ENCODE measurements around the gene SRRM2.

SRRM2 gene

DNA sequence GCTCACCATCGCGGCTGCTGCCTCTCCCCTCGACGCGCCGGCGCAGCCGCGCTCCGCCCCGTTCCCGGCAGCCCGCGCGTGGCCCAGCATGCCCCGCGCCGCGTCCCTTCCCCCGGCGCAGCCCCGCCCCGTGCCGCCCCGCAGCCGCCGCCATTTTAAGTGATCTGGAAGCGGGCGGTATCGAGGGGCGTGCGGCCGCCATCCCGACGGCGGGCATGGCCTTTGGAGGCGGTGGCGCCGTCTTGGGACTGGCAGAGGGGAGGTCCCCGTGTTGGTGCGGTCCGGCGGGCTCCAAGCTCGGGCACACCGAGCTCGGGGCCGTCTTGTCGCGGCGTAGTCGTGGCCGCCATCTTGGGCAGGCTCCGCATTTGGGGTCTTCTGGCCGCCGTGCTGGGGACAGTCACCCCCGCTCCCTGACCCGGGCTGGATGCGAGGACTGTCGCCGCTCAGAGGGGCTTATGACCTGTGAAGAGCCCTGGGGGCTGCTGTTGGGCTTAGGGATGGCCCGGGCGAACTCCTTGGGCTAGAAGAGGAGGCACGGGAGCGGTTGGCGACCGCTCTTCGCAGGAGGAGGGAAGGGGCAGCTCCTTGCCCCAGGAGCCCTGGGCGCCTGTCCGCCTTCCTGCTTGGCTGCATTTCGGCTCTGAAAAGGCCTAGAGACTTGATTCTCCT lies 24.9 kb downstream of the SRRM2 start, which contains the start of gene ELOB:
Gene ELOB (minus strand): TSS at position 50 of the 672 bp plus-strand sequence. CDS start 41 bp downstream, at position 9.
- peak; percentile 94 for ATAC-seq
- DNase-seq: peak; percentile 93

DNA sequence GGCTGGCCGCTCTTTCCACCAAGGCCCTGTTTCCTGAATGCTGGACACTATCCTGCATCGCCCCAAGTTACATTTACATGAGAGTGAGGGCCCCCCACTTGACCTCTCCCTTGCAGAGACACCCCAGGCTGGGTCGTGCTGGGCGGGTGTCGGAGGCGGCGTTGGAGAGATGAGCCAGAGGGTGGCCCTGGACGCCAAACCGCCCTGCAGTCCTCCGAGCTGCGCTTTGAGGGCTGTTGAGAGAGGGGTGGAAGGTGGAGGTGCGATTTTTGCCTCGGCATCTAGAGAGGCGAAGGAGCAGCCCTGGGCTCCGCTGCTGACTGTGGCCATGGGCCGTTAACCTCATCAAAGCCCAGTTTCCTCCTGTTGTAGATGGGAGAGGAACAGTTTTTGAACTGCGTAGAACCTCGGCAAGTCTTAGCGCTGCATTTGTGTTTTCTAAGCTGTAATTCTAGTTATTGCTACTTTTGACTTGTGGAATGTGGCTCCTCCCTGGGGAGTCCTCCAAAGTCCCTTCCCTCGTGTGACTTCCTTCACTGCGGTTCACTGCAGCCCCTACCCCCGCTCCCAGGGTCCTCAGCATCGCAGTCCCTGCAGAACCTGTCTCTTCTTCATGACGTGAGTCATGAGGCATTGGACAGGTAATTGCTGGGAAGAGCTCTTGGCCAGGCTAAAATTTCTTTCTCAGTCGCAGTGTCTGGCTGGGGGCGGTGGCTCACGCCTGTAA lies 25.6 kb downstream of the SRRM2 start:
- DNase-seq: peak; percentile 44
- ATAC-seq: peak; percentile 10

DNA sequence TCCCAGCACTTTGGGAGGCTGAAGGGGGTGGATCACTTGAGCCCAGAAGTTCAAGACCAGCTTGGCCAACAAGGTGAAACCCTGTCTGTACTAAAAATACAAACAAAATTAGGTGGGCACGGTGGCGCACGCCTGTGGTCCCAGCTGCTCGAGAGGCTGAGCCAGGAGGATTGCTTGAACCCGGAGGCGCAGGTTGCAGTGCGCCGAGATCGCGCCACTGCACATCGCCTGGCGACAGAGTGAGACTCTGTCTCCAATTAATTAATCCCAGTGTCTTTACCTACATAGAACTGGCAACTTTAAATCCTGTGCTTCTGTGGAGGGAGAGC lies 26.2 kb downstream of the SRRM2 start:
- DNase-seq (no peak), ATAC-seq (no peak)

DNA sequence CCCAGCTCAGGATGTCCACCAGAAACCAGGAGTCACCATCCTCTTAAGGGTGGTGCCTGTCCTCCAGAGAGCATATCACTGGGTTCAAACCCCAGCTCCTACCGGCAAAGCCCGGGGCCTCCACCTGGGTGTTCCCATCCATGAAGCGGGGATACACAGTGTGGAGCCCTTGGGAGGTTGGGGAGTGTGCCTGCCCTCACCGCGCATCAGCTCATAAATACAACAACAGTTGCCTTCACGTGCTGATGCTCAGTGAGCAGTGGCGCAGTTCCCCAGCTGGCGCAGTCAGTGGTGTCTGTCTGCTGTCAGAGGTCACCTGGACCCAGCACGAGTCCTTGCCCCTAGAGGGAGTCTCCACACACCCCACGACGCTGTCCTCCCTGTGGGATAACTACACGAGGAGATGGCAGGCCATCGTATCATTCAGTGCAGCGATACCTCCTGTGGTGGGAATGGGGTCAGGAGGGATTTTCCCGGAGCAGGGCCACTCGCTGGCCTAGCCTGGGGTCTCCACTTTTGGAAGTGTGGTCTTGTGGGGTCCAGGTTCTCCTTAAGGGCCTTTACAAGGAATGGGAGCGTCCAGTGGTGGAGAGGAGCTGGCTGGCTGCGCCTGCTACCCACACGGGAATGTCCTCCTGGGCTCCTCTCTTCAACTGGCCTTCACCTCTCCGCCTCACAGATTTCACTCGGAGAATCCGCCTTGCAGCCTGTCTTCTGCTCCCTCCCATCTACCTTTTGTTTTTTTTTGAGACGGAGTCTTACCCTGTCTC lies 26.9 kb downstream of the SRRM2 start:
- no peak for DNase-seq
- no peak for ATAC-seq

DNA sequence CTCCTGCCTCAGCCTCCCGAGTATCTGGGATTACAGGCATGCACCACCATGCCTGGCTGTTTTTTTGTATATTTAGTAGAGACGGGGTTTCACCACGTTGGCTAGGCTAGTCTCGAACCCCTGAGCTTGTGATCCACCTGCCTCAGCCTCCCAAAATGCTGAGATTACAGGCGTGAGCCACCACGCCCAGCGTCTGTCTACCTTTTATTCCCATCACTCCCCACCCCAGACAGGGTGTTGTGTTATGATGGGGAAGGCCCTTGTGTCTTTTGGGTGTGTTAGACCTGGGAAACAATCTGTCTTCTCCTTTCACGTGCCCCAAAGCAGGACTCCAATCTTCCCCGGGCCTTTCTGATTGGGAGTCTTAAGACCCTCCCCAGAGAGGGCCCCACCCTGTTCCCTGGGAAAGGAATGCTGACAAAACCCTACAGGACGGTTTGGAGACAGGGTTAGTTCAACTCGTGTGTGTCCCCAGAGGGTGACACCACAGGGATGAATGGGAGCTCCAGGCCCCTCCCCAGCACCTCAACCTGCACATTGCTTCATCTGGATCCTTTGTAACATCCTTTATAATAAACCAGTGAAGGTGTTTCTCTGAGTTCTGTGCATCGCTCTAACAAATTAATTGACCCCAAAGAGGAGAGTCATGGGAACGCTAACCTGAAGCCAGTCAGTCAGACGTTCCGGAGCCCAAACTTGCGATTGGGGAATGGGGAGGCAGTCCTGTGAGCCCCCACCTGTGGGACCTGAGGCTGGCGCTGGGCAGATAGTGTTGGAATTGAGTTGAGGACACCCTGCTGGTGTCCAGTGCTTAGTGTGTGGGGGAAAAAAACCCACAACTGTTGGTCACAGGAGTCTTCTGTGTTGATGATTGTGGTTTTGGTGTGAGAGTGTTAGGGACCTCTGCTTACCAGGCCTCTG lies 27.8 kb downstream of the SRRM2 start:
- DNase-seq (no peak), ATAC-seq (no peak)

DNA sequence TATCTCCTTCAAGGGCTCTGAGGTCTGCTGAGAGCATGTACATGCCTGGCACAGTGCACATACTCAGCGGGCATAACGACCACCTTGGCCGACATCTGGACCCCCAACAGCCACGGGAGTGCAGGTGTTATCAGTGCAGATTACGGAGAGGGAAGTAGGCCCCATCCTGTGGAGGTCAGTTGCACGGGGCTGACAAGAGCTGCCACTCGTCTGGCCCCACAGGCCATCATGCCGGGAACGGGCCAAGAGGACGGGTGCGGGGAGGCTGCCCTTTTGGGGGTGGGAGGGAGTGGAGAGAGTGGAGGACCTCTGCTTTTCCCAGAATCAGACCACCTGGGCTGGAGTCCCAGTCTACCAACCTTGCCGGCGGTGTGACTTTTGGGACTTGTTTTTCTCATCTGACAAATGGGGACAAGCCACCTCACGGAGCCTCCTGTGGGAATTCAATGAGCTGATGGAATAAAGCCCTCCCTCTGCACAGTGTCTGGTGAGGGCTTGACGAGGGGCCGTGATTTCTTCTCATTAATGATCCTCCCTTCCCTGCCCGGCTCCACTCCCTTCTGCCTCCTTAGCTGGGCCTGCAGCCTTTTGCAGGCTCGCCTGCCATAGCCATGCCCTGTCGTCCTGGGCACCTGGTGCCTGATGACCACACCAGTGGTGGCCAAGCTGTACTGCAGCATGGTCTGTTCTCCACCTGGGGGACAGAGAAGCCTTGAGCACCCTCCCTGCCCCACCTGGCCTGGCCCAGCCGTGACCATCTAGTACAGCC lies 30.3 kb downstream of the SRRM2 start:
- DNase-seq (no peak), ATAC-seq (no peak)

DNA sequence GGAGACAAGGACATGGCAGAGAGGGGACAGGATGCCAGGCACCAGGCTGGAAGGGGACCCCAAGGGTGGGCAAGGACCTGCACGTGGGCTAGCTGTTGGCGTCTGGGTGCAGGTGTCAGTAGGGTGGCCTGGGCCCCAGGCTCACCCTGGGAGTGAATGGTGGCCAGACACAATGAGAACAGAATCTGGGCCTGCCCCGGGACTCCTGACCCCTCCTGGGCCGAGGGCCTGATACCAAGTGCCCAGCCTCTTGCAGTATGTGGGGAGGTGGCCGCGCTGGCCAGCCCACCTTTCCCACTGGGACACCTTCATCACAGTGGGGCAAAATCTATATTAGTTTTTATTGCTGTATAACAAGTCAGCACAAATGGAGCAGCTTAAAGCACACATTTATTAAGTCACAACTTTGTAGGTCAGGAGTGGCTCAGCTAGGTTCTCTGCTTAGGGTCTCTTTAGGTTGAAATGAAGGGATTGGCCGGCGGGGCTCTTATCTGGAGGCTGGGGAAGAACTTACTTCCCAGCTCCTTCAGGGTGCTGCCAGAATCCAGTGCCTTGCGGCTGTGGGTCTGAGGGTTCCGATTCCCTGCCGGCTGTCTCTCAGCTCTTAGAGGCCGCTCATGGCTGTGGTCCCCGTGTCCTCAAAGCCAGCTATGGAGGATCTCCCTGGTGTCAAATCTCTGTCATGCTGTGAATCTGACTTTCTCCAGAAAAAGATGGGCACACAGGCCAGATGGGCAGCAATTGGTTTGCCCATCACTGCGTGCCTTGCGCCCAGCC lies 31.3 kb downstream of the SRRM2 start:
- no peak for ATAC-seq
- no peak for DNase-seq

DNA sequence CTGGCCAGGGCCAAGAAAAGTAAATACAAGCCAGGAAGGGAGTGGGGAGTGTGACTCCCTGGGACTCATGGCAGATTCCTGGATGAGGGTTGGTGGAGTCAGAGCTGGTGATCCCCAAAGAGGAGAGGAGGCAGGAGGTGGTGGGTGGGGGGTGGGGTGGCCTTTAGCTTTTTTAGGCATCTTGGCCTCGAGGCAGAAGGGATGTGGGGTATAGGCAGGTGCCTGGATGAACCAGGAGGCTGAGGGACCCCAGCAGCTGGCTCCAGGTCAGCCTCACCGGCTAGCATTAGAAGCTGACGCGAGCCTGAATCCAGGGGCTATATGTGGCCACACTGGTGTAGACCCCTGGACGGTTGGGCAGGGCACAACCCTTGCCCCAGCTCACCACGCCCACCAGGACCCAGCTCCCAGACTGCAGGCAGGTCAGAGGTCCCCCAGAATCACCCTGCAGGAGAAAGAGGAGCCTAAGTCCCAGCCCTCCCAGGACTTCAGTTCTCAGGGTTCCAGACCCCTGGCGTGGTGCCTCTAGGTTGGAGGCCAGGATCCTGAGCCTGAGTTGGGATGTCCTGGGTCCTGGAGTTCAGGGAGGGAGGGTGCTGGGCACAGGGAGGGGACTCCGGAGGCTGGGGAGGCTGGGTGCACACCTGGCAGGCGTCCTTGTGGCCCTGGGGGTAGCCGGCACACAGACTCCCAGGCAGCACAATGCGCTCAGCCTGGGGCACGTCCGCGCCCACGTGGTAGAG lies 32.1 kb downstream of the SRRM2 start:
- ATAC-seq (no peak), DNase-seq (no peak)

DNA sequence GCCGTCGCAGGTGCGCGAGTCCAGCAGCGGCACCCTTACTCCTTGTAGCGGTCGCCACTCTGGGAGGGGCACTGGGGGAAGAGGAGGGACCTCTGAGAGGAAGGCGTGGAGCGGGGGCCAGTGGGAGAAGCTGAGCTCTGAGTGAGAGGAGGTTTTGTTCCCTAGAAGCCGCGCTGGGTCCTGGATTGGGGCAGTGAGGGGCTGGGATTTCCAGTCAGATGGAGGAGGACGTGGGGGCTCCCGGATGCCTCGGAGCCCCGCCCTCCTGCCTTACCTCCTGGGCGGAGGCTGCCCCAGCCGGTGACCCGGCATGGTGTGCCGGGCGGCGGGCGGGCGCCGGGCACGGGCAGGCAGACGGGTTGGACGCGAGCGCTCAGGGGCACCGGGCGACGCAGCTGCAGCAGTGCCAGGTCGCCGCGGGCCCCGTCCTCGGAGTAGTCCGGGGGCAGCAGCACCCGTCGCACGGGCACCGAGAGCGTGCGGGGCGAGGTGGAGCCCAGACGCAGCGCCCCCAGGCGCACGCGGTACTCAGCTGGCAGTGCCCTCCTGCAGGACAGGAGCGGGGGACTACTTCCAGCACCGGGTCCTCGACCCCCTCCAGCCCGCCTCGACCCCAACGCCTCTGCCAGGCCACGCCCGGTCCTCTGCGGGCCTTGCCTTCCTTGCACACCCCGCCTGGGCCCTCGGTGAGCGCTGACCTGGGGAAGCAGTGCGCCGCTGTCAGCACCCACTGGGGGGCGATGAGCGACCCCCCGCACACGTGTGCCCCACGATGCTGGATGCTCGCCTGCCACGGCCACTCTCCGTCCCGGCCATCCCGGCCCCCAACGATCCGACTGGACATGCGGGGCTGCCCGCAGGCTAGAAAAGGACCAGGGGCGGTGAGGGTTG lies 32.9 kb downstream of the SRRM2 start:
- DNase-seq: peak; percentile 58
- peak; percentile 76 for ATAC-seq

DNA sequence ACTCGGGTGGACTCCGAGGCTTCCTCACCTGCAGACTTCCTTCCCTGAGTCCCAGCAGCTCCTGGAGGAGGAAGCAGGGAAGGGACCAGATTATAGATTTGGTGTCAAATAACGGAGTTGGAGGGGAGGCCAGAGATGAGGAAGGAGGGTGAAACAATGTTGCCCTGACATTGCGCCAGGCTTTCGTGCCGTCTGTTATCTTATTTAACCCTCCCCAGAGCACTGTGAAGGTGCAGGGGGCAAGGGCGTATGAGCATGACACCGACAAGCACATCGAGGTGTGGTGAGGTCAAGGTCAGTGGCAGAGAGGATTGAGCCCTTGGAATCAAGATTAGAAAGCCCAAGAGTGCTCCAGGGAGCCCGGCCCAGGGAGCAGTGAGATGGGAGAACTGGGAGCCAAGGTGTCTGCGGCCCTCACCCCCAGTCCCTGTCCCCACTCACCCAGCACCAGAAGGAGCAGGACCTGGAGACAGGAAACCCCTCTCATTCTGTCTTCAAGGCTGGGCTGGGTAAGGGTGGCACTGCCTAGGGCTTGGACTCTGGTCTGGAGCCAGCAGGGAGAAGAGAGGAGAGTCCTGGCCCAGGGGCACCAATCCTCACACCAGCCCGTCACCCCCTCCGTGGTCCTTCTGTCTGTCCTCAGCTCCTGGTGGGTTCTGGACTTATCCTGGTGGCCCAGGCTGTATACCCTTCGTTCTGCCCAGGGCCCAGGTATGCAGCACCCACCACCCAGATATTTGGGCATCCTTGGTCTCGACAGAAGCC lies 33.8 kb downstream of the SRRM2 start:
- DNase-seq (no peak), ATAC-seq (no peak)

DNA sequence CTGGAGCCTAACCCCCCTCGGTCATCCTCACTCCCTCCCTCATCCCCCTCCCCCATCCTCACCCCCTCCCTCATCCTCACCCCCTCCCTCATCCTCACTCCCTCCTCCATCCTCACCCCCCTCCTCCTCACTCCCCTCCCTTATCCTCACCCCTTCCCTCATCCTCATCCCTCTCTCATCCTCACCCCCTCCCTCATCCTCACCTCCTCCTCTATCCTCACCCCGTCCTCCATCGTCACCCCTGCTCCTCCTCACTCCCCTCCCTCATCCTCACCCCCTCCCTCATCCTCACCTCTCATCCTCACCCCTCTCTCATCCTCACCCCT lies 34.4 kb downstream of the SRRM2 start:
- no peak for ATAC-seq
- no peak for DNase-seq

DNA sequence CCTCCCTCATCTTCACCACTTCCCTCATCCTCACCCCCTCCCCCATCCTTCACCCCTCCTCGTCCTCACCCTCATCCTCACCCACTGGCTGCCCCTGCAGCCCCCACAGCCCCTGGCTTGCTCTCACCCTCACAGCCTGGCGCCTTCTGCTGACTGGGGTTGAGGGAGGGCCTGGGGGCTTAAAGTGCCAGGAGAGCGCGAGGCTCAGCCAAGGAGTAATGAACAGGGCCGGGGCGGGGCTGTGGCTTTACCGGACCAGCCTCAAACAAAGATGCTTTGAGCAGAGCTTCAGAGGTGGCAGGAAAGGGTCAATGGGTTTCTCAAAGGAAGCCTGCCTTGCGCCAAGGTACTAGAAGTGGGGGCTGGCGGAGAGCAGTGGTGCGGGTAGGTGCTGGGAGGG lies 35.0 kb downstream of the SRRM2 start, which contains the start of gene PRSS33:
Gene PRSS33 (minus strand): TSS at position 155 of the 400 bp plus-strand sequence. CDS start 1,013 bp downstream, outside the sequence.
- DNase-seq (no peak), ATAC-seq (no peak)

DNA sequence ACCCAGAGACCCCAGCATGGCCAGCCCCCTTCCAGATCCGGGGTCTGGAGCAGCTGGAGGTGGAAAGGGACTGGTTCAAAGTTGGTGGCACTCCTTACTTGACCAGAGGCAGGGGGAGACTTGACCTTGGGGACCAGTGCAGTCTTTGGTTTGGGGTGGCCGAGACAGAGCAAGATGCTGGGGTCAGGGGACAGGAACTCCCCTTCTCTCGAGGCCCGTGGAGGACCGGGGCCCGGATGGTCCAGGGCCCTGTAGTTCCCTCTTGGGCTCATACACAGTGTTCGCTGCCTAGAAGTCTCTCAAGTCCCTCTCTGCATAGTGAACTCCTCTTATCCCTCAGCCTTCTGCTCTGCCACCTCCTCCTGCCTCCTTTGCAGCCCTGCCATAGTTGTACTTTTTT lies 35.5 kb downstream of the SRRM2 start:
- no peak for DNase-seq
- ATAC-seq: no peak

DNA sequence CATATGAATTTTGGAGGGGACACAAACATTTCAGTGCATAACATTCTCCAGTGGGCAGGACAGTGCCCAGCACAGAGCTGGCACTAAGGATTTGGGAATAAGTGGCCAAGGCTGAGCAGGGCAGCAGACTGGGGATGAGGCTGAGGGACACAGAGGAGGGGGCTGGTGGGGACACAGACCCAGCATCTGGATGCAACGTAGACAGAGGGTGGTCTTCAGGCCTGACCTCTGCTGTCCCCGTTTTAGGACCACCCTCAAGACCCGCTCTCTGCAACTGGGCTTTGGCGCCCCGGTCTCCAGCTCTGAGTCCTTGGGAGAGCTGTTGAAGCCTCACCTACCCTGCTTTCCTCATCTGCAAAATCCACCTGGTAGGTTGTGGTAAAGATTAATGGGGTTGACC lies 38.2 kb downstream of the SRRM2 start:
- no peak for ATAC-seq
- no peak for DNase-seq

DNA sequence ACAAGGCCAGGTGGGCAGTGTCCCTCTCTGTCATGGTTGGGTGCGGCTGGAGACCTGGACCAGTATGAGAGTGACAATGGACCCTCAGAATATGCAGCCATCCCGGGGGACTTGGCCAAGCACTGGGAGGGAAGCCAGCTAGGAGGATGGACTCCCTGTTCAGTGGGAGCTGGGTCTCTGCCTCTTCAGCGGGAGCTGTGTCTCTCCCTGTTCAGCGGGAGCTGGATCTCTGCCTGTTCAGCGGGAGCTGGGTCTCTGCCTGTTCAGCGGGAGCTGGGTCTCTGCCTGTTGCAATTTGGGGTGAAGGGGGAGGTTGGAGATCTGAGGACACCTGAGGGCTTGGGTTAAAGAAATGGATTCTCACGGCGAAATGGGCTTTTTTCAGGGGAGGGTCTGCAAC lies 38.7 kb downstream of the SRRM2 start:
- DNase-seq: no peak
- ATAC-seq: no peak

DNA sequence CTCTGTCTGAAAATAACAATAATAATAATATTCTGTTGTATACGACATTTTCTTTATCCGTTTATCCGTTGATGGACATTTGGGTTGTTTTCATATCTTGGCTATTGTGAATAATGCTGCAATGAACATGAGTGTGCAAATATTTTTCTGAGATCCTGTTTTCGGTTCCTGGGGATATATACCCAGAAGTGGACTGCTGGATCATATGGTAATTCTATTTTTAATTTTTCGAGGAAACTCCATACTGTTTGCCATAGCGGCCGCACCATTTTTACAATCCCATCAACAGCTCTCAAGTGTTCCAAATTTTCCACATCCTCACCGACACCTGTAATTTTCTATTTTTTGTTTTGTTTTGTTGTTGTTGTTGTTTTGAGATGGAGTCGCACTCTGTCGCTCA lies 40.5 kb downstream of the SRRM2 start:
- no peak for ATAC-seq
- DNase-seq: no peak

DNA sequence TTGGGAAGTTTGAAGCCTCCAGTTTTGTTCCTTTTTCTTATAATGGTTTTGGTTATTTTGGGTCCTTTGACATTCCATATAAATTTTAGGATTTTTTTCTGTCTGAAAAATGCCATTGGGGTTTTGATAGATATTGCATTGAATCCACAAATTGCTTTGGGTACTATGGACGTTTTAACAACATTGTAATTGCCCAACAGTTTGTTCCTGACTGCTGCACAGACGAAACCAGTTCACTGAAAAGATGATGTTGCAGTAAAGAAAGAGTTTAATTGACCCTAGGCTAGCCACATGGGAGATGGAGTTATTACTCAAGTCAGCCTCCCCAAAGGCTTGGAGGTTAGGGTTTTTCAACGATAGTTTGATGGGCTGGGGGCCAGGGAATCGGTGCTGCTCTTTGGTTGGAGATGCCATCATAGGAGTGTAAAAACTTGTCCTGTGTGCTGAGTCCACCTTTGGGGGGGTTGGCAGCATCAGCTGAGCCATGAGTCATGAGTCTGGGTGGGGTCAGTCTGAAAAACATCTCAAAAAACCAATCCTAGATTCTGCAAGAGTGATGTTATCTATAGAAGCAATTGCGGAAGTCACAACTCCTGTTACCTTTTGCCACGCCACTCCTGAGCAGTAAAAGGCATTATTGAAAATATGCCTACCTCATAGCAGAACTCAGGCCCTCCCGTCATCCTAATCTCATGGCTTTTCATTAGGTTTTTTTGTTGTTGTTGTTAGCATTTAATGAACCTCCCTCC lies 43.1 kb downstream of the SRRM2 start:
- ATAC-seq: no peak
- DNase-seq: no peak
